DMS79 (cell line): Measurements from ENCODE around the gene ATG10.
"Not testable (repeated sequence)": the region's sequence is repeated elsewhere in the genome, so short reads cannot be mapped to it uniquely, and the experiment has no call there.

Experiments used
- DNase-seq: peaks from one replicate; lab custom pipeline; 2025; lab: John Stamatoyannopoulos, UW

The ATG10 gene

GRCh38 chr5:81971712-81972491 is at the start of gene ATG10:
TSS of gene ATG10 (plus strand) at chr5:81972023. CDS start at chr5:81987571, 15,548 bp downstream.
- peak; percentile 87 for DNase-seq

- peak; percentile 1 for DNase-seq
Measured at GRCh38 chr5:81922854-81923279, 49.0 kb upstream of the ATG10 start.

DNA sequence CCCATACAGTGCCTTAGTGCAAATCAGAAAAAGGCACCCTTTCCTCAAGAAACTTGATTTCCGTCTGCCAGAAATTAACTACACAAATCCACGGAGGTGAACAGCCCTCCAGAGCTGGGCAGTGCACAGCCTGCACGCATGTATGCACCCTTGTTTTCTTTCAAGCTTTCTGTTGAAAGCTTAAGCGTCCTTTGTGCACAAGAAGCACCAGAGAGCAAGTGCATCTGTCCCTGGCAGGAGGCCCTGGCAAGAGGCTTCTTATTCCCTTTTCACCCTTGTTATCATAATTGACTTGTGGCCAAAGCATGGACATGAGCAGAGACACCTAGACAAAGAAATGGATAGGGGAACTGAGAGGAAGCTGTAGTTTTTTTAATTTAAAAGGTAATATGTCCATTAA is 47.4 kb upstream of the ATG10 start:
- DNase-seq = peak; percentile 54

GRCh38 chr5:81925009-81925408 is 46.8 kb upstream of the ATG10 start:
- DNase-seq = no peak

GRCh38 chr5:81925981-81926380 is 45.8 kb upstream of the ATG10 start:
- no peak for DNase-seq

- DNase-seq = no peak
Measured at GRCh38 chr5:81936066-81936465, 35.8 kb upstream of the ATG10 start.

- no peak for DNase-seq
Measured at GRCh38 chr5:81936750-81937149, 35.1 kb upstream of the ATG10 start.

GRCh38 chr5:81942746-81943145 is 29.1 kb upstream of the ATG10 start:
- no peak for DNase-seq

- DNase-seq = peak; percentile 95
Measured at GRCh38 chr5:81948349-81948748, 23.5 kb upstream of the ATG10 start.

- DNase-seq = no peak
Measured at GRCh38 chr5:81949462-81949861, 22.4 kb upstream of the ATG10 start.

DNA sequence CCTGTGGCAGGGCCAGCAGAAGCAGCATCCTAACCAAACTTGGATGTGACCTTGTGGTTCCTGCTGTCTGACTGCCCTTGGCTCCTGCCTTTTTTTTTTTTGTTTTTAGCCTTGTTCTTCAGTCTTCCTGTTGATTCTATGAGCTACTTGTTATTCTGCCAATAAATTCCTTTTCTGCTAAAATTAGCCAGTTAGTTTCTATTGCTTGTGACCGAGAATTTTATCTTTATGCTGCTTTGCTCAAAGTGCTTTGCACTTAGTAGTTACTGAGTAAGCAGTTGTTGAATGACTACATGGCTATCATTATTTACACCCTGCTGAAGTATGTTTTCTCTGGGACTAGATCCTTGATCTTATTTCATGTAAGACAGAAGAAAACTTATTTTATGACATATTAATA is 20.8 kb upstream of the ATG10 start:
- no peak for DNase-seq

- not testable (repeated sequence) for DNase-seq
Measured at GRCh38 chr5:81954796-81955195, 17.0 kb upstream of the ATG10 start.

GRCh38 chr5:81958129-81958528 is 13.7 kb upstream of the ATG10 start:
- DNase-seq = not testable (repeated sequence)

GRCh38 chr5:81961651-81962440 is 10.0 kb upstream of the ATG10 start:
- no peak for DNase-seq

DNA sequence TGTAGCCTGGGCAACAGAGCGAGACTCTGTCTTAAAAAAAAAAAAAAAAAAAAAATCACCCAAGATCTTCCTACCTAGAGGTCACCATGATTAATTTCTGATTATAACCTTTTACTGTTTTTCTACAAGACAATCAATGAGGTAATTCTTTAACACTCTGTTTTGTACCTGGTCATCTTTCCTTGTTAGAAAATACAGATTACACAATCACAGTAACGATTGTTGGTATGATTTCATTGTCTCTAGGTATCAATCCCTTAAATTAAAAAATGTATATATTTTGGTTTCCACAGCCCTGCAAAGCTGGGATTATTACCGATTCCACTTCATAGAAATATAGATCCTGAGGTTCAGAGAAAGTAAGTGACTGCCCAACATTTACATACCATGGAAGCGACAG is 8.3 kb upstream of the ATG10 start:
- DNase-seq = no peak

DNA sequence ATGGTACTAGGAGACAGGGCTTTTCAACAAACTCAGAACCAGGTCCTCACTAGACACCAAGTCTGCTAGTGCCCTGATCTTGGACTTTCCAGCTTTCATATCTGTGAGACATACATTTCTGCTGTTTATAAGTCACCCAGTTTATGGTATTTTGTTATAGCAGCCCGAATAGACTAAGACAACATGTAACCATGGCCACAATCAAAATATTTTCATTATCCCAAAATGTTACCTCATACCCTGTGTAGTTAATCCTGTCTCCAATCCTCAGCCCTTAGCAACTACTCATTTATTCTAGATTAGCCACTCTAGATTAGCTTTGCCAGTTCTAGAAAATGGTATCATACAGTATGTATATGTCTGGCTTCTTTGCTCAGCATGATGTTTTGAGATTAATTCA is 6.3 kb upstream of the ATG10 start:
- DNase-seq = no peak

- no peak for DNase-seq
Measured at GRCh38 chr5:81969226-81969625, 2.6 kb upstream of the ATG10 start.

DNA sequence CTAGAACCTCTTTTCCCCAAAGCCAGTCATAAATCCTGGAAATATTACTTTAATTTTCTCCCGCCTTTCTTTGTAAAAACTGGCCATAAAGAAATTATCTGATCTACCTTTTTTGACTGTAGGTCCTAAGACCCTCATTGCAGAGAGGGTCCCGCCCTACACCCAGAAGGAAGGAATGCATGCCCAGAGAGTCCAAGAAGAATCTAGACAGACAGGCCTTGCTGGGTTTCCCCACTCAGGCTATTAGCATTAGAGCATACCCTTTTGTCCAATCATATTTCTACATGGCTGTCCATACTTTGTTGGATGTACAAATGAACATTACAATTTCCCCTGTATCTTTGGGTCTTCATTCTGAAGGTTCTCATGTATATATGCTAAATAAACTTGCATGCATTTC is 1.9 kb upstream of the ATG10 start:
- DNase-seq = no peak

DNA sequence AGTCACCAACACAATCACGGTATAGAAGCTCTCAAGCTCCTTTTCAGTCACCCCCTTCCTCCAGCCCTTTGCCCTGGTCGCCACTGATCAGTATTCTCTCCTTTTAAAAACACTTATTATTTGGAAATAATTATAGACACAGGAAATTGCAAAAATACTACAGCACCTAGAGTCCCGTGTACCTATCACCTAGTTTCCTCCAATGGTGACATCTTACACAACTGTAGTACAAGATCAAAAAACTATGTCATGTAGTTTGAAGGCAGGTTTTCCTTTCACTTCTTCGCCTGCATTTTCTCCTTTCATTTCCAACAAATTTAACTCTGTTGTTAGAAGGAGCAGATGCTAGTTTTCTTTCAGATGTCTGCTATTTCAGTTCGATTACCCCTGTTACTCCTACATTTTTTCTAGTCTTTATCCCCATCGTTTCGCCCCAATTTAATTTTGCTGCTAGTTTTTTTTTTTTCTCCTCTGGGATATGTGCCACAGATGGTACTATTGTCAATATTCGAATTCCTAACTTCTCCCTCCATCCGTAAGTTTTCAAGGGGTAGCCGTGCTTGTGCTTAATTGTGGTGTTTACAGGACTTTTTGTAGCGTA is 612 bp upstream of the ATG10 start:
- no peak for DNase-seq

DNA sequence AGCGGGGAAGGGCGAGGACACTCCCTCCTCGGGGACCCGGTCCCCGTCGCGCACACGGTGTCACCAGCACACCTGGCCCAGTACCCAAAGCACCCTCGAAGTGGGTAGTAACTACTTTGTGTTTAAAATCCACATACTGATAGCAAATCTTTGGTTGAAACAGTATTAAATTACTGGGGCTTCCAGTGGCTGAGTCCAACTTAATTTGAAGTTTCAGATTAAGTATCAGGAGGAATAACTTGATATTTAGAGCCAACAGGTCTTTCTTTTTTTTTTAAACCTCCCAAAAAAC is 615 bp downstream of the ATG10 start:
- no peak for DNase-seq

- DNase-seq = no peak
Measured at GRCh38 chr5:81980160-81980559, 8.3 kb downstream of the ATG10 start.

DNA sequence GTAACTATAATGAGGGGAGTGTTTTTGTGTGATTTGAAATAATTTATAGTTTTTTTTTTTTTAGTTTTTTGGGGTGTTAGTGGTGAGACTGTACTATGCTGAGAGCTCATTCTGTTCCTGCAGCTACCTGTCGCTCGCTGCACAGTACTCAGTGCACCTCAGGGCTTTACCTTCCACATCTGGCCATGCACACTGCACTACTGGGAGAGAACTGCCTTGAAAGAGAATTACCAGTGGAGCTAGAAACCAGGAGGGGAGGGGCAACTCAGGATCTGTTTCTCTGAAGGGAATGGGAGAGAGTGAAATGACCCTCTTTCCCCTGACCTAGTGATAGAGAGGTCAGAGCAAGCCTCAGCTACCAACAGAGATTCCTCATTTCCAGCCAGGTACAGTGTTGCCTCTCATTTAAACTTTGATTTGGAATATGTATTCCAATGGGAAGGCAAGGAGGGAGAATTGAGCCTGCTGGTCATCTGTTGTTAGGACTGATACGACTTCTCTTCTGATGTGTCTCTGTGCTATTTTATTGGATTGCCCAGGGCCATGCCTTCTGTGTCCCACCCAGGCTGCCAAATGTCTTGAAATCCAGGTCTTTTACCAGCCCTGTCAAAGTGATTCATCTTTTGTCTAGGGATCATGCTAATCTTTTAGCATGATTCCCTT is 8.9 kb downstream of the ATG10 start:
- no peak for DNase-seq
